ENCODE data around the gene UQCRFS1.
"Not testable (repeated sequence)": the region's sequence is repeated elsewhere in the genome, so short reads cannot be mapped to it uniquely, and the experiment has no call there.

UQCRFS1 gene

DNA sequence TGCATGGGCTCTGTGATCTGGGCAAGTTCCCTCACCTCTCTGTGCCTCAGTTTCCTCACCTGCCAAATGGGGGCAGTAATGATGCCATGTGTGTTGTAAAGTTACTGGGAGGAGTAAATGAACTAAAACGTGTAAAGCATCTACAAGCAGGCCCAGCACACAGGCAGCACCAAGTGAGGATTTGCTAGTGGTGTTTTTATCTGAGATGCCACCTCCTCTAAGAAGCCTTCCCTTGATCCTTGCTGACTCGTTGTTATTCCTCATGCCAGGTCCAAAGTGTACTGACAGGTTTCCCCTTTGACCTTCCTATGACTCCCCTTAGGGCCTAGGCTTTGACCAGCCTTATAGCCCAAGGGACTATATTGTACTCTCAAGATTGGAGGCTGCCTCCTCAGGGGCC is 1.5 kb upstream of the UQCRFS1 start:
- DNase-seq (ENCODE audit: low spot score) = no peak

DNA sequence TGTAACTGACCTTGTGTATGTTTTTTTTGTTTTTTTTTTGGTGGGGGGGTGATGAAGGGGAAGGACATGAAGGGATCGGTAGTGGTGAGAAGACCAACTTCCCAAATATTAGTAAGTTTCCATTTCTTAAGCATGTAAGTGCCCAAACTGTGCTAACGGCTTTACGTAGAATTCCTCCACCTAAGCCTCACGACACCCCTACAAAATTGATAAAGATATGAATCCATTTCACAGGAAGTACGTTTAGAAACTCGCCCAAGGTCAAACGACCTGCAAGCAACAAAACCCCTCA is 649 bp downstream of the UQCRFS1 start:
- no peak for DNase-seq (ENCODE audit: low spot score)

DNA sequence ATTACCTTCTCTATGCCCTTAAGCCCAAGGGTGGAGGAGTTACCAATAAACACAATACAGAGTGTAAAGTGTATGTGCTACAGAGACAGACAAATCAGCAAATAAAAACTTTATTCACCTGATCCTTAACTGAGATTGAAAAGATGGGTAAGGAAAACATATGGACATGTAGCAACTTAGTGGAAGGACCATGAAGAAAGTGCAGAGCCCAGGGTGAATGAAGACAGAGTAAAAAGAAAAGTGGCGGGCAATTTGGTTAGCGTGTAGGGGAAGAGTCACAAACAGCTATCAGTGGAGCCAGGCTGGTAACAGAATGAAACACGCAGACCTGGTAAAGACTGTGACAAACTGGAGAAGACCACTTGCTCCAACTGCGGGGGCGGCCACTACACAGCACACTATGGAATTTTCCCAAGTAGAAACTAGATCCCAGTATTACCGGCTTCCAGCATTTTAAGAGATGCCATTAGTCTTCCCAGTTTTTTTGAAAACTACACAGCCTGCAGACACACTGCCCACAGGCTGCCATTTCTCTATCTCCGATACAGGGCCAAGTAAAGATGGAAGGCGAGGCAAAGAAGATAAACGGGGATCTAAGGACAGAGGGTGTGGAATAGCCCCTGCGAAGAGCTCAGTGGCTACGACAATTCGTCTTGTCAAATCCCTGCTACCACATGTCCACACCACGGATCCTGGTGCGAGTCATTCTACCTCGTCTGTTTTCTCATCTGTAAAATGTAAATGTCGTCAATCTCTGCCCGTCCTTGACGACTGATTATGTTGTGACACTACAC is 1.2 kb downstream of the UQCRFS1 start:
- DNase-seq (ENCODE audit: low spot score) = no peak

DNA sequence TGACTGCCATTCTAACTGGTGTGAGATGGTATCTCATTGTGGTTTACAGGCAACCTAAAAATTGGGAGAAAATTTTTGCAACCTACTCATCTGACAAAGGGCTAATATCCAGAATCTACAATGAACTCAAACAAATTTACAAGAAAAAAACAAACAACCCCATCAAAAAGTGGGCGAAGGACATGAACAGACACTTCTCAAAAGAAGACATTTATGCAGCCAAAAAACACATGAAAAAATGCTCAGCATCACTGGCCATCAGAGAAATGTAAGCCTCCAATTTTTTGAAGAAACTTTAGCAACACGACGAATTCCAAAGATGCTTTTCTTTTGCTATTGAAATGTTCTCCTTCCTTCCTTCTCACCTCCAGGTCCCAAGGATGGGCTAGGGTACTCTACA is 1.9 kb downstream of the UQCRFS1 start:
- not testable (repeated sequence) for DNase-seq (ENCODE audit: low spot score)

DNA sequence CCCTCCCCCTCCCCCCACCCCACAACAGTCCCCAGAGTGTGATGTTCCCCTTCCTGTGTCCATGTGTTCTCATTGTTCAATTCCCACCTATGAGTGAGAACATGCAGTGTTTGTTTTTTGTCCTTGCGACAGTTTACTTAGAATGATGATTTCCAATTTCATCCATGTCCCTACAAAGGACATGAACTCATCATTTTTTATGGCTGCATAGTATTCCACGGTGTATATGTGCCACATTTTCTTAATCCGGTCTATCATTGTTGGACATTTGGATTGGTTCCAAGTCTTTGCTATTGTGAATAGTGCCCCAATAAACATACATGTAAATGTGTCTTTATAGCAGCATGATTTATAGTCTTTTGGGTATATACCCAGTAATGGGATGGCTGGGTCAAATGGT is 2.4 kb downstream of the UQCRFS1 start:
- not testable (repeated sequence) for DNase-seq (ENCODE audit: low spot score)

DNA sequence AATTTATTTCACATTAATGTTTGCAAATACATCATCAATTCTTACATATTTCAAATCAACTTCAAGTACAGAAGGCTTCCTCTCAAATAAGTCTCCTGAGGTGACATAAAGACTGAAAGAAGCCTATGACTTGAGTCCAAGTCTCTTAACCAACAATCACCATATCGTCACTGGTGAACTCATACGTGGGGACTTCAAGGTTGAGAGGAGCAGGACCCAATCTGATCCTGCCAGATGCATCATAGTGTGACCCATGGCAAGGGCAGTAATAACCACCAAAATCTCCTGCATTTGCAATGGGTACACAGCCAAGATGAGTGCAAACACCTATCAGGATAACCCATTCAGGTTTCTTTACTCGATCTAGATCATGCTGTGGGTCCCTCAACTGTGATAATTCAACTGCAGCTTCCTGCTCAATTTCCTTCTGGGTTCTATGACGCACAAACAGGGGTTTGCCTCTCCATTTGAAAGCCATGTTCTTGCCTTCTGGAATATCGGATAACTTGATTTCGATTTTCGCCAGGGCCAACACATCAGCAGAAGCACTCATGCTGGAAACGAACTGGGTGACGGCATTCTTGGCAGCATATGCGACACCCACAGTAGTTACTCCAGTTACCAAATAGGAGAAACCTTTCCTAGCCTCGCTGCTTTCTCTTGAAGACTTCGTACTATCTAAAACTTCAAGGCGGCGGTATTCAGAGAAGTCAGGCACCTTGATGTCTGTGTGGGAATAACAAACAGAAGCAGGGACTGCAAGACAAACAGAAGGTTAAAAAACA is 5.4 kb downstream of the UQCRFS1 start:
- DNase-seq (ENCODE audit: low spot score) = not testable (repeated sequence)

DNA sequence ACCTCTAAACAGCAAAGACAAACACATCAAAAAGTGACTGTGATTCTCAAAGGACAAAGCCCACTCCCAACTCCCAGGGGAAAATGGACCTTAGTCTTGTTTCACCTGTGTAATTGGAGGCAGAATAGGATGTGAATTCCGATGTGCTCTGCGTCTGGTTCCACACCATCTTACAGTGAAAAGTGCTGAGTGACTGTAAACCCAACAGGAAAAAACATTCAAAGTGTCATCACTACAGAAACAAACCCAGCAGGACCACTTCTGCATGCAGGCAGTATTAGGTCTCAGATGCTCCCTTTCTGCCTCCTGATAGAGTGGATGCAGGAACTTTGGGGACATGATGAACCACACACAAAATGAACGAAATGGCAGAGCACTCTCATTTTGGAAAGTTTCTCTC is 6.5 kb downstream of the UQCRFS1 start:
- no peak for DNase-seq (ENCODE audit: low spot score)

DNA sequence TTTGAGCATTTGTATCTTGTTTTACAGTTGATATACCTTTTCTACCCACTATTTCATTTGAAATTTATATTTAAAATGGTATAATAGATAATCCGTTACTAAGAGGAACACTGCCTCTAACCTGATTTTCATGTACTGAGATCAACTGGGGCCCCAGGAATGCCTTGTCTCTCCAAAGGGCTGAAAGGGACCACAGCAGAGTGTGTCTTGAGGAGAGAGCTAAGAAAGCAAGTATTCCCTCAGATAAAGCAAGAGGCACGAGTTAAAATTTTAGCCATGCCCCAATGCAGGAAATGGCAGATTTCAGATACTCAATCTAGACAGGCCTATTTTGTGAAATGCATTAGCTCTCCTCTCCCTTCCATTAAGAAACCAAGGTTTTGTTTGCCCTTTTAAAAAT is 10.7 kb downstream of the UQCRFS1 start:
- no peak for DNase-seq (ENCODE audit: low spot score)

DNA sequence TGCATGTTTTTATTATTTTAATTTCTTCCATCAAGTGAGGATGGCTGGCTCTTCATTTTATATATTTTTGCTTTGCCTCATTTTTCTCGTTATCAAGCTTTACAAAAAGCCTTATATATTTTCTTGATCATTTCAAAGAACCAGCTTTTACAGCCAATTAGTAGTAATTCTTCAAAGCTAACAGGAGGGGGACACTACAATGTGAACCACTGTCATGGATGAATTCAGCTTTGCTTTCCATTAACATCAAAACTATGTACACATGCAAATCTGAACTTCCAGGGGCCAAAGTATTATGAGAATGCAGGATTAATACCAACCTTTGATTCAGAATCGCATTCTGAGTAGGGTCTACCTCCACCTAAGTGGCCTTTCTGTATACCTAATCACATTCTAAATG is 11.1 kb downstream of the UQCRFS1 start:
- DNase-seq (ENCODE audit: low spot score) = no peak

DNA sequence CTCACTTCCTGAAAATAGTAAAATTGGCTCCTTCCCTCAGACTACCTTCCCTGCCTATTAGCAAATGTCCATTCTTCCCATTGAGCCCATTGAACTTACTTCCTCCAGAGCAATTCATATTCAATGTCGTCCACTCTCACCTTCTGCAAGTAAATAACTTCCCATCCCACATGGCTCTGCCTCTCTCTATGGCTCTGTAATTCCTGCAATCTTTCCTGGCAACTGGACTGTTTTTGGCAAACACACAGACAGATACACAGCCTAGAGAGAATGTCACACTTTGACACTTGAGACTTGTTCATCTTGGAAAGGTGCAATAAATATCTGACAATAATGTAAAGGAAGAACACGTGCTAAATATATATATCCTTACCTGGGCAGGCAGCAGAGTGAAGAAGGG is 18.3 kb downstream of the UQCRFS1 start:
- no peak for DNase-seq (ENCODE audit: low spot score)

DNA sequence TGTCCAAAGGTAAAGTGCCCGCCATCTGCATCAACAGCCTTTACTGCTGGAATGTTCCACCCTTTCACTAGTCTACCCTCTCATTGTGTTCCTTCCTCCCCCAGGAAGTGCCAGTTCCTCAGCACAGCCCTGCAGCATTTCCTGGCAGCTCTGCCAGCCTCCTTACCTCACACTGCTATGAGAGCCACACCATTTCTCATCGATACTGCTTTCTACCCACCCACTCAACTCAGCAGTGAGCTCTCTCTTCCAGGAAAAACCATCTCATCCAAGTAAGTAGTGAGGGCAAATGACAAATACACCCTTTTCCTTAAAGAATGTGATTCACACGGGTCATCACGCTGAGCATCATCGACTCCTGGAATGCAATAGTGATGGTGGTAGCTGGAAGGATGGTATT is 19.8 kb downstream of the UQCRFS1 start:
- no peak for DNase-seq (ENCODE audit: low spot score)

DNA sequence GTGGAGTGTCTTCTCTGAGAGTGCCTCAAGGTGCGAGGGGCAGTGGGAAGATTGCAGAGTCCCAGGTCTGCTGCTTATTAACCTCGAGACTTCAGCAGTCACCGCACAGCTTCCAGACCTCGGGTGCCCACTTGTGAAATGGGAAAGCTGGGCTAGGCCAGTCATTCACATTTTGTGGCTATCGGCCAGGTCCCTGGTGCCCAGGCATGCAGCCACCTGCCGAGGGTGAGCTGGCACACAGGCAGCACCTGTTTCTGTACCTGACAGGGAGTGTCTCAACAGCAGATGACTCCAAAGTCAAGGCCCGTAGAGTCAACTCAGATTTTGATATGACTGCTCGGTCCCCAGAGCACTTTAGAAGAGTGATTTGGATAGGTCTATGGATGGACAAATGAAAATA is 21.9 kb downstream of the UQCRFS1 start:
- no peak for DNase-seq (ENCODE audit: low spot score)

DNA sequence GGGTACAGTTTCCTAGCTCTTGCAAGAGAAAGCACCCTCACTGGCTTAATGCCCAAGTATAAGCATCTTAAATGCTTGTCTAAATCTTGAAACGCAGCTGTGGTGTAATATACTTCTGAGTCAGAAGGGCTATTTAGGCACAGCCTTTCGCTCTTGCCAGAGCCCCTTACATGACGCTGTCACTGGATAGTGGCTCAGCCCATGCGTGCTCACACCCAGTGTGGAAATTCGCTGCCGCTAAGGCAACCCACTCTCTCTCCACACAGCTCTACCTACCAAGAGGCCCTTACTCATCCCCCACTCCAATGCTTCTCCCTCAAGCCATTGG is 24.0 kb downstream of the UQCRFS1 start:
- no peak for DNase-seq (ENCODE audit: low spot score)

DNA sequence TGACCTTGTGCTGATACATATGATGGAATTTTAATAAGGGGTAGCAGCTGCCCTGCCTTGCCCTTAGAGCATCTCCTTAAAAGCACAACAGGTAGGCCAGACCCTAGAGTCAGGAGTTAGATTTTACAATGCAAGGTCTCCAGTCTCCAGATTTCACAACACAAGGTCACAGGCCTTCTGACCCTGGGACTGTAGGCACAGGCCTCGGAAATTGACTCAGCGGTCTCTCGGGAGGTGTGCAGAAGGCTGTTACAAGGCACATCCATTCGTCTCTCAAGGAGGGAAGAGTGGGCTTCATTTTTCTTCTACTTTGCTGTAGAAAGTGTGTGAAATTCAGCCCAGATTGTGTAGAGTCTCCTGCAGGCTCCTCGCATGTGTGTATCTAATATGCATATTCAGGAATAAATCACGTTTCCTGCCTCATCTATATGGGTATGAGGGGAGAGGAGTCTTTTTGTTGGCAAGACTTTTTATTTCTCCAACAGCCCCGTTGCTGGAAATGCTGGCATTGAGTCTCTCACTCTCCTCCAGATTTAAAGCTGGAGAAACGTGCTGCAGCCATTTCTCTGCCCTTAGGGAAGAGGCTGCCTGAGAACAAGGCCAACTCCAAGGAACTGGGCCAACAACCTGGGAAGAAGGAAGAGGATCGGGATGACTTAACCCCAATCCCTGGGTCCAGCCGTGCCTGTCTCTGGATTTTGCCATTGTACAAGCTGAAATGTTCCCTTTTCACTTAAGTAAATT is 24.5 kb downstream of the UQCRFS1 start:
- no peak for DNase-seq (ENCODE audit: low spot score)

DNA sequence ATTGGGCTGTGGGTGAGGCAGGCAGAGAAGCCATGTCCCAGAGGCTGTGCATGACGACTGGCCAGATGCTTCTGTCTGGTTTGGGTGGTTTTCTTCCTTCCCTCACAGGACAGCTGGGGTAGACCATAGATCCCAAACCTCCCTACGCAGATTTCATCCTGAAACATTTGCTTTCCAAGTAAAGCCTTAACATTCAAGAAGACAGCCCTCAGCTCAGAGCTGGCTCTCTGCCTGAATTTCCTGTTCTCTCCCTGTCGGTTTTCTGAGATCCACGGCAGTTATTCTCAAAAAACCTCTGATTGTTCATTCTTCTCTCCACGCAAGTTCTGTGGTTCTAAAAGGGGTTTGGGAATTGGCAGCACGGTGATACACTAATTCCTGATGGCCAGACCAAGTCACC is 25.3 kb downstream of the UQCRFS1 start:
- DNase-seq (ENCODE audit: low spot score) = no peak

DNA sequence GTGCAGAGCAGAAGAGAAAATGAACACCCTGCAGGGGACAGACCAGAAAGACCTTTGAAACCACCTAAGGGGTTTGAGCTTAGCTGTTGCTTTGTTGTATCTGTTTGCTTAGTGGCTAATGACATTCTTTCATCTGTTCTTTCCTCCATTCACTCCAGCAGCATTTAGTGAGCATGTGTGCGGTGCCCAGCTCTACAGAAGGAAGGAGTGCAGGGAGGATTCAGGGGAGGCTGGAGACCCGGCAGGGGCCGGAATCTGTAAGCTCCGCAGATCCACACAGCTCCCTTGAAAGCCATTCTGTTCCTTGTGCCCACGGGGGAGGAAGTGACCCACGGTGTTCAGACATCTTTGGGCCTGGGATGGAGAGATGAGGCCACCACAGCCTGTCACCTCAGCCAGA is 27.5 kb downstream of the UQCRFS1 start:
- DNase-seq (ENCODE audit: low spot score) = no peak

DNA sequence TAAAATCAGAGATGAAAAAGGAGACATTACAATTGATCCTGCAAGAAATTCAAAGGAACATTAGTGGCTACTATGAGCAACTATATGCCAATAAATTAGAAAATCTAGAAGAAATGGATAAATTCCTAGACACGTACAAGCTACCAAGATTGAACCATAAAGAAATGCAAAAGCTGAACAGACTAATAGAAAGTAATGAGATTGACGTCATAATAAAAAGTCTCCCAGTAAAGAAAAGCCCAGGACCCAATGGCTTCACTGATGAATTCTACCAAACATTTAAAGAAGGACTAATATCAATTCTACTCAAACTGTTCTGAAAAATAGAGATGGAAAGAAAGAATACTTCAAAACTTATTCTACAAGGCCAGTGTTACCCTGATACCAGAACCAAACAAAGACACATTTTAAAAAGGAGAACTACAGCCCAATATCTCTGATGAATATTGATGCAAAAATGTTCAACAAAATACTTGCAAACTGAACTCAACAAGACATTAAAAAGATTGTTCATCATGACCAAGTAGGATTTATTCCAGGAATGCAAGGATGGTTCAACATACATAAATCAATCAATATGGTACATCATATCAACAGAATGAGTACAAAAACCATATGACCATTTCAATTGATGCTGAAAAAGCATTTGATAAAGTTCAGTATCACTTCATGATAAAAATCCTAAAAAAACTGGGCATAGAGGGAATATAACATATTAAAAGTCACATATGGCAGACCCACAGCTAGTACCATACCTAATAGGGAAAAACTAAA is 35.8 kb downstream of the UQCRFS1 start:
- no peak for DNase-seq (ENCODE audit: low spot score)

DNA sequence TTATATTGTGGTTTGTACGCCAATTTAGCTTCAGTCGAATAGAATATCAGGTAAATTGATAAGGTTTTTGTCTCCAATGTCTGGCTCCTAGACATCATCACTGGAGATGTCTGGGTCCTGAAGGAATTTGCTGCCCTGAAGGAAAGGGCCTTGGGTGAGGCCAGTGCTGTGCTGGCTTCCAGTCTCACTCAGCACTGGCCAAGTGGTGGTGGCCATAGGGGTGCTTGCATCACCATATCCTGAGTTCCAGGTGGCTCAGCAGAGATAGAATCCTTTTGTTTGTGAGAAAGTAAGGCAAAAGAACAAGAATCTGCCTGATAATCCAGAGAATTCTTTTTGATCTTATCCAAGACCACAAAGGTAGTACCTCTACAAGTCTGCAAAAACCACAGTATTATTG is 39.1 kb downstream of the UQCRFS1 start:
- DNase-seq (ENCODE audit: low spot score) = no peak

DNA sequence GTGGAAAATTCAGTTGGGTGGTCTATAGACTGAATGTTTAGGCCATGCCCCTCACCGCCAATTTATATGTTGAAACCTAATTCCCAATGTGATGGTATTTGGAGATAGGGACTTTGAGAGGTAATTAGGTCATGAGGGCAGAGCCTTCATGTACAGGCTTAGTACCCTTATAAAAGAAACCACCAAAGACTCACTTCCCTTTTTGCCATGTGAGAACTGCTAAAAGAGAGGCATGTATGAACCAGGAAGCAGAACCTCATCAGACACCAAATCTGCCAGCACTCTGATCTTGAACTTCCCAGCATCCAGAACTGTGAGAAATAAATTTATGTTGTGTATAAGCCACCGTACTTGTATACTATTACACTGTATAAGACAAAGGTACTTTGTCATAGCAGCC is 40.6 kb downstream of the UQCRFS1 start:
- no peak for DNase-seq (ENCODE audit: low spot score)

DNA sequence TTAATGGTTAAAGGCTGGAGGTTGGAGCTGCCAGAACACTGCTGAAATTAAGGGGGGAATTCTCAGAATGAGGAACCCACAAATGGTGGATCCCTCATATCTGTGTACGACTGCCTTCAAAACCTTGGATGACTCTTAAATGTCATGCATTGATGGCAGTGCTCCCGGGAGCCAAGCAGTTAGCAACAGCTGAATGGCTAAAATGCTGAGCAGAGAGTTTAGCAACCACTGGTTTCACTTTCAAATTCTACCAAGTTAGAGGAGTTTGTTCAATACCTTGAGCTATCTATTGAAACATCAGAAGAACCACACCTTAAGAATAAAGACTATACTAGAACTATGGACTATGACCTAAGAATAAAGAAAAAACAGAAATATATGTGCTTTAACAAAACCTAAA is 41.4 kb downstream of the UQCRFS1 start:
- no peak for DNase-seq (ENCODE audit: low spot score)

DNA sequence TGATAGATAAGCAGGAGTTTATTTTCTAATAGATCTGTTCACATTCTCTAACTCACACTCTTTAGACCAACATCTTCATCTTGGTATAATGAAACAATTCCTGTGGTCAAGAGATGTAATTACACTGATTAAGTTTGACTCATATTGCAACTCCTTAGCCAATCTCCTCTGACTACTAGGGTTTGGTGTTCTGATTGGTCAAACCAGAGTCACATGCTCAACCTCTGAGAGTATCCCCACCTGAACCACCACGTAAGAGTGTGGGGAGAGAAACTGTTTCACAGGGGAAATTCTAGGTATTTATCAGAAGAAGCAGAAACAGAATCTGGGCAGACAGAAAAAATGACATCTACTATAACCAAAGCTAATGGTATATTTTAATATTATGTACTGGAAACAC is 42.4 kb downstream of the UQCRFS1 start:
- no peak for DNase-seq (ENCODE audit: low spot score)

DNA sequence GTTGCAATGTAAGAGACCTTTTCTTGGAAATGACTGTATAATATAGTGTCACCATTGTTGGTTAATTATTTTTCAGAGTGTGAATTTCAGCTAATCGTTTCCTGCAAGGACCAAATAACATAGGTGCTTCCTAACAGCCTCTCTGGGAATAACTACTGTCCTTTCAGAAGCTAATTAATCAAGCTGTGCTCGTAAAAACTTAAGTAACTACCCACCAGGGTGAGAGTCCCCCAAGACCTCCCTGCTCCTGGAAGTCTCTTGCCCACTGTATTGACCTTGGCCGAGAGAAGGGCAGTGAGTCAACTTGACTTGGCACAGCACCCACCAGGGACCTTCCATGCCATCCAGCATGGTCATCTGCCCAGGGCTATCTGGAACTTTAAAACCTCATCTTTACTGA is 50.3 kb downstream of the UQCRFS1 start:
- no peak for DNase-seq (ENCODE audit: low spot score)

DNA sequence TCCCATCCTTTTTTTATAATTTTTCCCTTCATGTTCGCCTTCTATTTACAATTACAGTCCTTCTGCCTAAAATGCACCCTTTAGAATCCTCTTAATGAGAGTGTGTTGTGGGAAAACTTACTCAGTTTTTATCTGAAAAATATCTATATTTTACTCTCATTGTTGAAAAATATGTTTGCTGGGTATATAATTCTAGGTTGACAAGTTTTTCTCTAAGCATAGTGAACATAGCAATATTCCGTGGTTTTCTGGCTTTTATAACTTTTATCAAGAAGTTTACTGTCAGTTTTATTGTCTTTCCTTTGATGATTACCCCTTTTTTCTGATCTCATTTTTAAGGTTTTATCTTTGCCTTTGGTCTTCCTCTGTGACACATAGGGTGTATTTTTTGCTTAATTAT is 57.3 kb downstream of the UQCRFS1 start:
- no peak for DNase-seq (ENCODE audit: low spot score)

All from CD4-positive, alpha-beta T cell treated with Interleukin-15 for 4 hours (primary cell).